ENCODE data around the gene NSD1.

- no peak for TF ChIP-seq CTCF (IDR thresholded peaks at IDR 0.05)
- TF ChIP-seq POLR2A (IDR thresholded peaks at IDR 0.05): no peak
These were observed 178.4 kb downstream of the NSD1 start, which contains the start of gene MXD3 for GRCh38 chr5:177311723-177312648.
